OCI-LY1 (cell line): ENCODE measurements around the gene THAP12.
"Not testable (repeated sequence)": the region's sequence is repeated elsewhere in the genome, so short reads cannot be mapped to it uniquely, and the experiment has no call there.

ENCODE experiments used
- H2AFZ ChIP-seq: fragments of 200-600 bp; sonication (generic), shearing (Covaris generic); 2 replicates; pipeline ENCODE4 v1.6.0; 2014; ENCODE audit warnings: antibody characterized with exemption, mild to moderate bottlenecking, low read length
- H3F3A ChIP-seq: fragments of 200-600 bp; sonication (generic), shearing (Covaris generic); 2 replicates; pipeline ENCODE4 v1.6.0; 2014; ENCODE audit warnings: mild to moderate bottlenecking, antibody characterized with exemption, low read length, moderate library complexity; ENCODE audit not compliant: insufficient read depth
- H3K27ac ChIP-seq: fragments of 200-600 bp; sonication (generic); 2 replicates; pipeline ENCODE4 v1.5.1; 2014; ENCODE audit warnings: low read length, mixed run types, mild to moderate bottlenecking, low read depth; ENCODE audit not compliant: poor library complexity, severe bottlenecking
- H3K27me3 ChIP-seq: fragments of 200-600 bp; sonication (generic); 2 replicates; pipeline ENCODE4 v1.6.0; 2014; ENCODE audit warnings: antibody characterized with exemption, mild to moderate bottlenecking, low read length, moderate library complexity; ENCODE audit not compliant: insufficient read depth
- H3K36me3 ChIP-seq: fragments of 200-600 bp; sonication (generic); 2 replicates; pipeline ENCODE4 v1.6.1; 2014; ENCODE audit warnings: mild to moderate bottlenecking, antibody characterized with exemption, low read length, moderate library complexity, mixed read lengths; ENCODE audit not compliant: insufficient read depth
- H3K4me1 ChIP-seq: fragments of 200-600 bp; sonication (generic); 2 replicates; pipeline ENCODE4 v1.5.1; 2014; ENCODE audit warnings: mild to moderate bottlenecking, low read length, moderate library complexity; ENCODE audit not compliant: insufficient read depth, severe bottlenecking
- H3K4me2 ChIP-seq: fragments of 200-600 bp; sonication (generic), shearing (Covaris generic); 2 replicates; pipeline ENCODE4 v1.6.1; 2014; ENCODE audit warnings: low read length
- H3K4me3 ChIP-seq: fragments of 200-600 bp; sonication (generic); 2 replicates; pipeline ENCODE4 v1.5.1; 2014; ENCODE audit warnings: low read length, low read depth, mild to moderate bottlenecking, mixed read lengths; ENCODE audit not compliant: poor library complexity, severe bottlenecking
- H3K79me2 ChIP-seq: fragments of 200-600 bp; shearing (Covaris generic); 2 replicates; pipeline ENCODE4 v1.6.1; 2016; ENCODE audit warnings: mixed run types, low read length, mixed read lengths; ENCODE audit not compliant: insufficient read depth
- H3K9ac ChIP-seq: fragments of 200-600 bp; sonication (generic), shearing (Covaris generic); 2 replicates; pipeline ENCODE4 v1.6.1; 2014; ENCODE audit warnings: mild to moderate bottlenecking, low read length, mixed read lengths
- H3K9me2 ChIP-seq: fragments of 200-600 bp; sonication (generic), shearing (Covaris generic); 2 replicates; pipeline ENCODE4 v1.6.1; 2014; ENCODE audit warnings: low read depth, mild to moderate bottlenecking, low read length, mixed read lengths
- H3K9me3 ChIP-seq: fragments of 200-600 bp; shearing (Covaris generic); 2 replicates; pipeline ENCODE4 v1.6.1; 2014; ENCODE audit warnings: low read length, mixed read lengths
- H4K20me1 ChIP-seq: fragments of 200-600 bp; sonication (generic), shearing (Covaris generic); 2 replicates; pipeline ENCODE4 v1.6.0; 2016; ENCODE audit warnings: mild to moderate bottlenecking, low read length; ENCODE audit not compliant: insufficient read depth
- CTCF ChIP-seq: fragments of 200-600 bp; sonication (generic), shearing (Covaris generic); IDR thresholded peaks from 2 replicates; pipeline ENCODE4 v1.5.1; 2017; ENCODE audit warnings: mild to moderate bottlenecking, antibody characterized with exemption, low read length, moderate library complexity, mixed read lengths
- EZH2 ChIP-seq: fragments of 200-600 bp; sonication (generic), shearing (Covaris generic); IDR thresholded peaks from 2 replicates; pipeline ENCODE4 v1.8.0; 2017; ENCODE audit warnings: borderline replicate concordance, mixed run types, mild to moderate bottlenecking, antibody characterized with exemption, low read length, moderate library complexity, mixed read lengths

Gene THAP12

GRCh38 chr11:76410851-76411357 lies 30.0 kb upstream of the THAP12 start:
- no peaks in the 10 kb centered on the region for H3K4me1 ChIP-seq
- H3K36me3 ChIP-seq, result no peaks in the 10 kb centered on the region
- H3K9me2 ChIP-seq, result no peaks in the 10 kb centered on the region
- H3K4me3 ChIP-seq, result no peak overlapping the region
- no peak overlapping the region for H3K27ac ChIP-seq
- H3K9ac ChIP-seq, result no peak overlapping the region
- H2AFZ ChIP-seq, result no peak overlapping the region
- H3F3A ChIP-seq, result no peaks in the 10 kb centered on the region
- H3K4me2 ChIP-seq, result no peak overlapping the region
- no peaks in the 10 kb centered on the region for H4K20me1 ChIP-seq
- H3K9me3 ChIP-seq, result no peaks in the 10 kb centered on the region
- no peaks in the 10 kb centered on the region for H3K27me3 ChIP-seq
- TF ChIP-seq EZH2 (no peak), CTCF (no peak)
- H3K79me2 ChIP-seq, result no peaks in the 10 kb centered on the region

- TF ChIP-seq EZH2, result no peak
- TF ChIP-seq CTCF, result no peak
- Histone ChIP-seq H3K4me2 (no peak overlapping the region), H2AFZ (no peak overlapping the region), H3K36me3 (no peaks in the 10 kb centered on the region), H3K79me2 (no peaks in the 10 kb centered on the region), H3K9ac (no peak overlapping the region), H3K4me1 (no peaks in the 10 kb centered on the region), H3K27ac (no peak overlapping the region), H3F3A (no peaks in the 10 kb centered on the region; the same call in 1 of the 2 replicates), H3K9me2 (no peaks in the 10 kb centered on the region), H3K27me3 (no peaks in the 10 kb centered on the region; the same call in 1 of the 2 replicates), H3K9me3 (no peaks in the 10 kb centered on the region), H4K20me1 (no peaks in the 10 kb centered on the region), H3K4me3 (no peak overlapping the region)
These were observed 27.4 kb upstream of the THAP12 start for GRCh38 chr11:76408171-76408965.

GRCh38 chr11:76406359-76406758 lies 25.4 kb upstream of the THAP12 start:
- no peak overlapping the region for H3K9ac ChIP-seq
- no peaks in the 10 kb centered on the region for H3K4me1 ChIP-seq
- H3K36me3 ChIP-seq, result no peaks in the 10 kb centered on the region
- H3K27ac ChIP-seq, result no peak overlapping the region
- no peaks in the 10 kb centered on the region for H3K79me2 ChIP-seq
- no peak overlapping the region for H2AFZ ChIP-seq
- no peak overlapping the region for H3K4me2 ChIP-seq
- no peak overlapping the region for H3K4me3 ChIP-seq
- H3F3A ChIP-seq, result no peaks in the 10 kb centered on the region; the same call in 1 of the 2 replicates
- no peaks in the 10 kb centered on the region for H3K9me2 ChIP-seq
- H3K27me3 ChIP-seq, result no peaks in the 10 kb centered on the region; the same call in 1 of the 2 replicates
- no peaks in the 10 kb centered on the region for H3K9me3 ChIP-seq
- H4K20me1 ChIP-seq, result no peaks in the 10 kb centered on the region
- TF ChIP-seq CTCF, result no peak
- TF ChIP-seq EZH2, result no peak

- H3K9me3 ChIP-seq, H3K27ac ChIP-seq, H2AFZ ChIP-seq, H3K79me2 ChIP-seq, H4K20me1 ChIP-seq, H3K4me3 ChIP-seq, H3K27me3 ChIP-seq, H3K4me1 ChIP-seq, H3K9me2 ChIP-seq, H3K9ac ChIP-seq, H3K4me2 ChIP-seq, H3K36me3 ChIP-seq, H3F3A ChIP-seq: not testable (repeated sequence)
These were observed 20.6 kb upstream of the THAP12 start for GRCh38 chr11:76401484-76401883.
